GM23338 (cell line): Measurements from ENCODE around the gene LGALS3.

Source experiments
- CREB1 ChIP-seq: fragments of 250-450 bp; sonication (Bioruptor Pico); IDR thresholded peaks from 2 replicates; pipeline ENCODE4 v1.5.0; 2020; ENCODE audit warnings: low read depth, mild to moderate bottlenecking, moderate library complexity
- CTCF ChIP-seq, 2 experiments: fragments of 200-600 bp in 1 of 2; sonication (generic) in 1 of 2; conservative IDR thresholded peaks; 2 replicates each; pipeline versions ENCODE4 v1.5.1 to v1.6.1; 2016 to 2017; ENCODE audit warnings: antibody characterized with exemption in 2 of 2, low read depth in 2 of 2, mild to moderate bottlenecking in 2 of 2, moderate library complexity in 1 of 2
- EZH2 ChIP-seq: fragments of 200-600 bp; sonication (generic); IDR thresholded peaks from one replicate; pipeline ENCODE4 v1.8.0; 2017; ENCODE audit warnings: antibody characterized with exemption, mild to moderate bottlenecking, low read depth; ENCODE audit not compliant: unreplicated experiment
- EZH2phosphoT487 ChIP-seq: fragments of 200-600 bp; sonication (generic); IDR thresholded peaks from one replicate; pipeline ENCODE4 v1.8.1; 2018; ENCODE audit warnings: antibody characterized with exemption; ENCODE audit not compliant: unreplicated experiment
- JUNB ChIP-seq: IDR thresholded peaks from one replicate; pipeline ENCODE4 v1.6.1; 2016; ENCODE audit warnings: antibody characterized with exemption; ENCODE audit not compliant: unreplicated experiment
- NANOG ChIP-seq: IDR thresholded peaks from 2 replicates; pipeline ENCODE4 v1.6.1; 2016; ENCODE audit warnings: antibody characterized with exemption, borderline replicate concordance
- POLR2AphosphoS5 ChIP-seq: IDR thresholded peaks from 2 replicates; pipeline ENCODE4 v1.6.1; 2016; ENCODE audit warnings: antibody characterized with exemption, low read depth
- REST ChIP-seq: IDR thresholded peaks from one replicate; pipeline ENCODE4 v1.6.1; 2018; ENCODE audit warnings: antibody characterized with exemption; ENCODE audit not compliant: unreplicated experiment
- ZNF114 ChIP-seq: fragments of 250-450 bp; sonication (Bioruptor Pico); IDR thresholded peaks from 2 replicates; pipeline ENCODE4 v1.5.0; 2020; ENCODE audit warnings: mild to moderate bottlenecking, moderate library complexity
- ZNF331 ChIP-seq: fragments of 250-450 bp; sonication (Bioruptor Pico); IDR thresholded peaks from 2 replicates; pipeline ENCODE4 v1.5.0; 2020; ENCODE audit warnings: low read depth, mild to moderate bottlenecking, moderate library complexity

GRCh38 chr14:55124774-55125386 is 4.2 kb upstream of the LGALS3 start:
- TF ChIP-seq CTCF (conservative IDR thresholded peaks at IDR 0.05; ENCODE audit: low read depth in 2 of 2): no peak
- TF ChIP-seq POLR2AphosphoS5: no peak
- TF ChIP-seq NANOG: no peak
- no peak for TF ChIP-seq EZH2
- TF ChIP-seq EZH2phosphoT487: no peak
- no peak for TF ChIP-seq REST
- TF ChIP-seq ZNF331: no peak
- no peak for TF ChIP-seq CREB1 (CRISPR knock-in tag)
- no peak for TF ChIP-seq JUNB
- TF ChIP-seq ZNF114 (CRISPR knock-in tag): no peak
